Islet of Langerhans (tissue), 1 donor: ENCODE results near the gene CDON.
"Not testable (repeated sequence)": the region's sequence is repeated elsewhere in the genome, so short reads cannot be mapped to it uniquely, and the experiment has no call there.

Experiments used
- FAIRE-seq: peaks from one replicate; lab custom pipeline; 2011; peaks lifted over from hg19 to GRCh38; lab: Jason Lieb, UNC

CDON gene

GRCh38 chr11:125990244-125990643 is 72.4 kb downstream of the CDON start:
- no peak for FAIRE-seq

GRCh38 chr11:125987066-125987641 is 75.5 kb downstream of the CDON start:
- peak; percentile 27 for FAIRE-seq

GRCh38 chr11:125985956-125986355 is 76.7 kb downstream of the CDON start:
- FAIRE-seq, result not testable (repeated sequence)

- no peak for FAIRE-seq
Observed at GRCh38 chr11:125982348-125982730, 80.3 kb downstream of the CDON start.

- no peak for FAIRE-seq
Observed at GRCh38 chr11:125980436-125980835, 82.2 kb downstream of the CDON start.

- no peak for FAIRE-seq
Observed at GRCh38 chr11:125979511-125979910, 83.2 kb downstream of the CDON start.

GRCh38 chr11:125978778-125979407 is 83.8 kb downstream of the CDON start:
- FAIRE-seq, result no peak

GRCh38 chr11:125978181-125978716 is 84.4 kb downstream of the CDON start:
- no peak for FAIRE-seq

- FAIRE-seq, result no peak
Observed at GRCh38 chr11:125977333-125977732, 85.3 kb downstream of the CDON start.

GRCh38 chr11:125976156-125976555 is 86.5 kb downstream of the CDON start:
- FAIRE-seq, result no peak

GRCh38 chr11:125975634-125976033 is 87.0 kb downstream of the CDON start:
- FAIRE-seq, result no peak

GRCh38 chr11:125974284-125974683 is 88.4 kb downstream of the CDON start:
- FAIRE-seq, result no peak

GRCh38 chr11:125971618-125972017 is 91.0 kb downstream of the CDON start:
- no peak for FAIRE-seq

- FAIRE-seq, result peak; percentile 61
Observed at GRCh38 chr11:125968354-125968753, 94.3 kb downstream of the CDON start.

GRCh38 chr11:125967515-125967914 is 95.2 kb downstream of the CDON start:
- no peak for FAIRE-seq

GRCh38 chr11:125960771-125961170 is 101.9 kb downstream of the CDON start:
- FAIRE-seq, result no peak

- FAIRE-seq, result no peak
Observed at GRCh38 chr11:125959931-125960330, 102.7 kb downstream of the CDON start.

GRCh38 chr11:125959511-125959910 is 103.2 kb downstream of the CDON start:
- FAIRE-seq, result no peak

- no peak for FAIRE-seq
Observed at GRCh38 chr11:125958872-125959400, 103.7 kb downstream of the CDON start.

- no peak for FAIRE-seq
Observed at GRCh38 chr11:125957618-125958332, 104.9 kb downstream of the CDON start.

- no peak for FAIRE-seq
Observed at GRCh38 chr11:125956391-125957134, 106.1 kb downstream of the CDON start.

GRCh38 chr11:125955856-125956255 is 106.8 kb downstream of the CDON start:
- FAIRE-seq, result no peak
